ENCODE measurements around the gene SNRPB. TPM values are rescaled to one million over a fixed set of nuclear protein-coding genes. Genes with fewer than 3 reads are reported as not detected.

Gene SNRPB
- total RNA-seq, 1 donor from 2014 or later, result 207 TPM

GRCh38 chr20:2515203-2515602 is 44.6 kb upstream of the SNRPB start:
- peaks cover 43% of the 10 kb centered on the region for H3K27me3 Mint-ChIP-seq (ENCODE audit: low read depth, unreplicated experiment)
- DNase-seq (ENCODE audit: low read depth) (no peak), FAIRE-seq (no peak)
- TF ChIP-seq CTCF (IDR thresholded peaks at IDR 0.05; ENCODE audit: insufficient read depth, low read depth, low read length) (no peak), EZH2 (IDR thresholded peaks at IDR 0.05; ENCODE audit: insufficient read depth, low read length) (no peak)
- no peaks in the 10 kb centered on the region for H4K20me1 ChIP-seq (ENCODE audit: insufficient read depth, low read length)
- peaks cover 3% of the 10 kb centered on the region for H3K4me1 Mint-ChIP-seq (ENCODE audit: low read depth, unreplicated experiment)
- H3K79me2 ChIP-seq (ENCODE audit: insufficient read depth, low read length), result no peaks in the 10 kb centered on the region
- no peak overlapping the region for H3K4me3 ChIP-seq (ENCODE audit: insufficient read depth, low read depth, low read length)
- no peaks in the 10 kb centered on the region for H3K4me1 ChIP-seq (ENCODE audit: insufficient read depth, low read length)
- no peak overlapping the region for H3K27ac Mint-ChIP-seq (ENCODE audit: unreplicated experiment)
- H3K9ac ChIP-seq (ENCODE audit: low read length), result no peak overlapping the region
- no peaks in the 10 kb centered on the region for H3K36me3 ChIP-seq (ENCODE audit: insufficient read depth, low read length)
- peaks cover 3% of the 10 kb centered on the region for H3K9me3 Mint-ChIP-seq (ENCODE audit: unreplicated experiment)
- H3K9me3 ChIP-seq (ENCODE audit: insufficient read depth, low read depth, low read length), result no peaks in the 10 kb centered on the region
- H3K27me3 ChIP-seq (ENCODE audit: insufficient read depth, low read length), result no peaks in the 10 kb centered on the region
- no peak overlapping the region for H3K4me3 Mint-ChIP-seq (ENCODE audit: unreplicated experiment)
- no peaks in the 10 kb centered on the region for H3K36me3 Mint-ChIP-seq (ENCODE audit: low read depth, unreplicated experiment)
- H3K4me2 ChIP-seq (ENCODE audit: low read length), result no peak overlapping the region
- H3K27ac ChIP-seq (ENCODE audit: low read depth, low read length), result no peak overlapping the region
- no peak overlapping the region for H2AFZ ChIP-seq (ENCODE audit: low read depth, low read length)

GRCh38 chr20:2509794-2510193 is 39.2 kb upstream of the SNRPB start:
- peaks cover 22% of the 10 kb centered on the region for H3K79me2 ChIP-seq (ENCODE audit: insufficient read depth, low read length)
- no peak overlapping the region for H3K4me3 ChIP-seq (ENCODE audit: insufficient read depth, low read depth, low read length)
- no peaks in the 10 kb centered on the region for H3K9me3 ChIP-seq (ENCODE audit: insufficient read depth, low read depth, low read length)
- H3K27ac ChIP-seq (ENCODE audit: low read depth, low read length), result no peak overlapping the region
- H3K36me3 ChIP-seq (ENCODE audit: insufficient read depth, low read length), result no peaks in the 10 kb centered on the region
- Mint-ChIP-seq H3K27ac (ENCODE audit: unreplicated experiment) (no peak overlapping the region), H3K27me3 (ENCODE audit: low read depth, unreplicated experiment) (peaks cover 39% of the 10 kb centered on the region), H3K4me3 (ENCODE audit: unreplicated experiment) (no peak overlapping the region), H3K9me3 (ENCODE audit: unreplicated experiment) (peaks cover 1% of the 10 kb centered on the region), H3K36me3 (ENCODE audit: low read depth, unreplicated experiment) (no peaks in the 10 kb centered on the region), H3K4me1 (ENCODE audit: low read depth, unreplicated experiment) (peaks cover 7% of the 10 kb centered on the region)
- no peak overlapping the region for H3K9ac ChIP-seq (ENCODE audit: low read length)
- H2AFZ ChIP-seq (ENCODE audit: low read depth, low read length), result no peak overlapping the region
- FAIRE-seq (no peak), DNase-seq (ENCODE audit: low read depth) (no peak)
- H3K4me2 ChIP-seq (ENCODE audit: low read length), result peak overlapping the region; percentile 92
- peaks cover 8% of the 10 kb centered on the region for H3K4me1 ChIP-seq (ENCODE audit: insufficient read depth, low read length)
- TF ChIP-seq CTCF (IDR thresholded peaks at IDR 0.05; ENCODE audit: insufficient read depth, low read depth, low read length) (no peak), EZH2 (IDR thresholded peaks at IDR 0.05; ENCODE audit: insufficient read depth, low read length) (no peak)
- no peaks in the 10 kb centered on the region for H3K27me3 ChIP-seq (ENCODE audit: insufficient read depth, low read length)
- no peaks in the 10 kb centered on the region for H4K20me1 ChIP-seq (ENCODE audit: insufficient read depth, low read length)

GRCh38 chr20:2509468-2509781 is 38.8 kb upstream of the SNRPB start:
- peak overlapping the region; percentile 84 for H3K27ac ChIP-seq (ENCODE audit: low read depth, low read length)
- H3K36me3 ChIP-seq (ENCODE audit: insufficient read depth, low read length), result no peaks in the 10 kb centered on the region
- no peak for DNase-seq (ENCODE audit: low read depth)
- Mint-ChIP-seq H3K36me3 (ENCODE audit: low read depth, unreplicated experiment) (no peaks in the 10 kb centered on the region), H3K27me3 (ENCODE audit: low read depth, unreplicated experiment) (peaks cover 37% of the 10 kb centered on the region), H3K9me3 (ENCODE audit: unreplicated experiment) (peaks cover 1% of the 10 kb centered on the region), H3K4me3 (ENCODE audit: unreplicated experiment) (peak overlapping the region; percentile 100), H3K27ac (ENCODE audit: unreplicated experiment) (no peak overlapping the region), H3K4me1 (ENCODE audit: low read depth, unreplicated experiment) (peaks cover 7% of the 10 kb centered on the region)
- FAIRE-seq, result no peak
- H3K4me2 ChIP-seq (ENCODE audit: low read length), result peak overlapping the region; percentile 92
- H3K9me3 ChIP-seq (ENCODE audit: insufficient read depth, low read depth, low read length), result no peaks in the 10 kb centered on the region
- H3K27me3 ChIP-seq (ENCODE audit: insufficient read depth, low read length), result no peaks in the 10 kb centered on the region
- no peaks in the 10 kb centered on the region for H4K20me1 ChIP-seq (ENCODE audit: insufficient read depth, low read length)
- H3K4me1 ChIP-seq (ENCODE audit: insufficient read depth, low read length), result peaks cover 8% of the 10 kb centered on the region
- H3K79me2 ChIP-seq (ENCODE audit: insufficient read depth, low read length), result peaks cover 22% of the 10 kb centered on the region
- H3K9ac ChIP-seq (ENCODE audit: low read length), result peak overlapping the region; percentile 88
- no peak for TF ChIP-seq EZH2 (IDR thresholded peaks at IDR 0.05; ENCODE audit: insufficient read depth, low read length)
- TF ChIP-seq CTCF (IDR thresholded peaks at IDR 0.05; ENCODE audit: insufficient read depth, low read depth, low read length), result no peak
- peak overlapping the region; percentile 88 for H3K4me3 ChIP-seq (ENCODE audit: insufficient read depth, low read depth, low read length)
- H2AFZ ChIP-seq (ENCODE audit: low read depth, low read length), result peak overlapping the region; percentile 94

Data from astrocyte (in vitro differentiated cells and primary cell).